HEK293 (cell line): ENCODE measurements around the gene ACSM6.

Experiments
- ZNF707 ChIP-seq: fragments of 450-650 bp; formaldehyde crosslinking; IDR thresholded peaks from 2 replicates; pipeline ENCODE4 v1.5.1; 2016; ENCODE audit warnings: missing biosample characterization, missing genetic modification characterization
- TF ChIP-seq, protein P1 (sequence below): fragments of 450-650 bp; formaldehyde crosslinking; IDR thresholded peaks from 2 replicates; pipeline ENCODE4 v1.5.1; 2016; ENCODE audit warnings: missing biosample characterization, missing genetic modification characterization

DNA sequence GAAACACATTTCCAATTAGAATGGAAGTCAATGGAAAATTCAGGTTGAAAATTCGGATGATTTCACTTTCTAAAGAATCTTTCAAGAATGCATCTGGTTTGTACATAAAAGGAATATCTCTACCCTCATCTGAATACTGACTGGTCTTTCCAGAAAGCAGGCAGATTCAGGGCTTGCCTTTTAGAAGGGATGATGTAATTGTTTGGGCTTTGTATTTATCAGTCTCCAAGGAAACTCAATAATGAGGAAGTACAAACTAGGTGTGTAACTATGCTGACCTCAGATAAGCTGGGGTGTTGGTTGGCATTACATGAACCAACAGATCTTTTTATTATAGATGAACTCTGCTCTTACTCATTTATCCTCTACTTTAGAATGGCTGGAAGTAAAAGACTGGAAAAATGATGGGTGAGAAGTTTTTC lies 72.6 kb downstream of the ACSM6 start:
- TF ChIP-seq ZNF707 (tag by site-specific recombination), result no peak
- TF ChIP-seq, protein P1, sequence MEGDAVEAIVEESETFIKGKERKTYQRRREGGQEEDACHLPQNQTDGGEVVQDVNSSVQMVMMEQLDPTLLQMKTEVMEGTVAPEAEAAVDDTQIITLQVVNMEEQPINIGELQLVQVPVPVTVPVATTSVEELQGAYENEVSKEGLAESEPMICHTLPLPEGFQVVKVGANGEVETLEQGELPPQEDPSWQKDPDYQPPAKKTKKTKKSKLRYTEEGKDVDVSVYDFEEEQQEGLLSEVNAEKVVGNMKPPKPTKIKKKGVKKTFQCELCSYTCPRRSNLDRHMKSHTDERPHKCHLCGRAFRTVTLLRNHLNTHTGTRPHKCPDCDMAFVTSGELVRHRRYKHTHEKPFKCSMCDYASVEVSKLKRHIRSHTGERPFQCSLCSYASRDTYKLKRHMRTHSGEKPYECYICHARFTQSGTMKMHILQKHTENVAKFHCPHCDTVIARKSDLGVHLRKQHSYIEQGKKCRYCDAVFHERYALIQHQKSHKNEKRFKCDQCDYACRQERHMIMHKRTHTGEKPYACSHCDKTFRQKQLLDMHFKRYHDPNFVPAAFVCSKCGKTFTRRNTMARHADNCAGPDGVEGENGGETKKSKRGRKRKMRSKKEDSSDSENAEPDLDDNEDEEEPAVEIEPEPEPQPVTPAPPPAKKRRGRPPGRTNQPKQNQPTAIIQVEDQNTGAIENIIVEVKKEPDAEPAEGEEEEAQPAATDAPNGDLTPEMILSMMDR (tag by site-specific recombination), result no peak
